ENCODE measurements around the gene IL1RAPL1.

GRCh38 chrX:29842552-29842951 is 1255.3 kb downstream of the IL1RAPL1 start:
- TF ChIP-seq GATA2 (IDR thresholded peaks at IDR 0.05; ENCODE audit: low read depth, low read length) (no peak), GATA3 (IDR thresholded peaks at IDR 0.05; ENCODE audit: low read depth, low read length) (no peak)
